Stimulated activated CD8-positive, alpha-beta memory T cell treated with anti-CD3 and anti-CD28 coated beads, Interleukin-4, amount 100 ng/mL, for 4 hours (primary cell): ENCODE results near the gene CCDC97.

Experiments
- DNase-seq, 2 donors: peaks; one replicate each; pipeline ENCODE4 v3.0.0-alpha.2; 2020; ENCODE audit warnings: low read depth in 2 of 2, low spot score in 1 of 2

The CCDC97 gene

DNA sequence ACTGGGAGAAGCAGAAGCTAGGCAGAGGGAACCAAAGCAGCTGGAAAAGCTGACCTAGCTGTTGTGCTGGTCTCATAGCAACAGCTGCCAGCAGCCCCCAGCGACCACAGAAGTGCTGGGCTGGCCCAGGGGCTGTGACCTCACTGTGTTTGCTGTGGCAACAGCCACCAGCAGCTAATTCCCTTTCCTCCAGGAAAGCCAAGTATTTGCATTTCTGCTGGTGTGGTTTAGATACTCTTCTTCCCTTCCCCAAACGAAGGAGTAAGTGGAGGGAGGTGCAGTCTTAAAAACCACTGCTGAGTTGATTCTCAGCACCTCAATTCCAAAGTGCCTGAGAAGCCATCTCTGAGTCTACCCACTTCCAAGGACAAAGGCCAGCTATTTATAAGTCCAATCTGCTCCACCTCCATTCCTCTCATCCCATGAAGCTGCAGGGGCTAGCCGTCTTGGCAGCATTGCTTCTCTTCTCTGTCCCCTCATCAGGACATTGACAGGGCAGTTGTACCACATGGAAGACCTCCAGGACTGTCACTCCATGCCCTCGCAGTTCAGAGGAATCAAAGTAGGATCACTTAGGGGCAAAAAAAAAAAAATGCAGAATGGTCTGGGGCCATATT is 11.5 kb upstream of the CCDC97 start:
- no peak for DNase-seq

- DNase-seq: no peak
These were observed 10.8 kb upstream of the CCDC97 start for GRCh38 chr19:41299046-41299754.

GRCh38 chr19:41299755-41300089 is 10.2 kb upstream of the CCDC97 start:
- no peak for DNase-seq

GRCh38 chr19:41300555-41300954 is 9.4 kb upstream of the CCDC97 start:
- DNase-seq: no peak

- DNase-seq: peak; percentile 44 to 70
These were observed 7.2 kb upstream of the CCDC97 start for GRCh38 chr19:41302624-41303351.

DNA sequence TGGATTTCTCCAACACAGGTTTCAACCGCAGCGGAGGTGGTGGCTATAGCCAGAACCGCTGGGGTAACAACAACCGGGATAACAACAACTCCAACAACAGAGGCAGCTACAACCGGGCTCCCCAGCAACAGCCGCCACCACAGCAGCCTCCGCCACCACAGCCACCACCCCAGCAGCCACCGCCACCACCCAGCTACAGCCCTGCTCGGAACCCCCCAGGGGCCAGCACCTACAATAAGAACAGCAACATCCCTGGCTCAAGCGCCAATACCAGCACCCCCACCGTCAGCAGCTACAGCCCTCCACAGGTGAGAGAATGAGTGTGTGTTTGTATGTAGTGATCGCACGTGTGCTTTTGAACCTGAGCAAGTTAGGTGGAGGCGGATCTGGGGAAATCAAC is 6.0 kb upstream of the CCDC97 start:
- DNase-seq: no peak

GRCh38 chr19:41304706-41305483 is 5.1 kb upstream of the CCDC97 start:
- DNase-seq: no peak

- DNase-seq: no peak
These were observed 3.8 kb upstream of the CCDC97 start for GRCh38 chr19:41305927-41306793.

- DNase-seq: no peak
These were observed 2.7 kb upstream of the CCDC97 start for GRCh38 chr19:41307090-41307875.

DNA sequence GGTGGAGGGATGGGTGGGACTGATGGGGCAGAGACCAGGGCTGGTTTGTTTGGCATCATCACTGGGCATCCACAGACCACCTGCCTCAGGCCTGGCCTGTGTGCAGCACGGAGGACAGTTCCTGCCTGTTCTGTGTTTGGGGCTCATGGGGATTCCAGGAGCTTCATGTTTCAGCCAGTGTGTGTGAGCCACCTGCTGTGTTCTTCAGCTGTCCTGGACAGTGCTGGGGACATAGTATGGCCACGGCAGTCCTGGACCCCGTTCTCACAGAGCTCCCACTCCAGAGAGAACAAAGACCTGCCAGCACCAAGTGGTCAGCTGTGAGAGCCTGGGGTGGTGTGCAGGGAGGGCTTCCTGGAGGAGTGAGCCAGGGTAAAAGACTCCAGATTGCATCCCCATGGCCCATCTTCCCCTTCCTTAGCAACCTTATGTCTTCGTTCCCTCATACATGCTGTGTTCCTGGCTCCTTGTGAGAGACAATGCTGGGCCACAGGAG is 2.0 kb upstream of the CCDC97 start:
- no peak for DNase-seq

DNA sequence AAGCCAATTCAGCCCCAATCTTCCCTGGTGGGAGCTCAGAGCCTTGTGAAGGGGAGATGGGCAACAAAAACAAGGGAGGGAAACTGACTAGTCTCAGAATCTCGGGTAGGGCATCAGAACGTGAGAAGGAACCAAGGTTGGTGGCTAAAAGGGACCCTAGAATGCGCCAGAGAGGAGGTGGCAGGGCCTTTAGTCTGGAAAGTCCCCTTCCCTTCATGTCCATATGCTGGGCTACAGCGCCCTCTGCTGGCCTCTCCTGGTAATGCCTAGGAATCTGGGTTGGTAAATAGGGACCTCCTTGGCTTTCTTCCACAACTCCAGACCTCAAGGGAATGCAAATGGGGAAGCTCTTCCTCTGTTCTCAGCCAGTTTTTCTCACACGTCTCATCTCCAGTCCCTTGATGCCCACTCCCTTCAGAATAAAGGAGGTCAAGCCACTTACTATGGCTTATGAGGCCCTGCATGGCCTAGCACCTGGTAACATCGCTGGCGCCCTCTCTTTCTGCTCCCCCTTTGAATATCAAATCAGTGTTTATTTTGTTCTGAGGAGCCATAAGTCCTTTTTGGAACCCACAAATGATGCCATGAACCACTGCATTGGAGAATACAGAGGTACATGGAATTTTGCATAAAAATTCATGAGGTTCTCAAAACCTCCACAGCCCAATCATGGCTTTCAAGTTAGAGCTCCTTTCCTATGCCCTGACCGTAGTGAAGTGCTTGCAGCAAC is 1.4 kb upstream of the CCDC97 start:
- peak; percentile 81 to 98 for DNase-seq

DNA sequence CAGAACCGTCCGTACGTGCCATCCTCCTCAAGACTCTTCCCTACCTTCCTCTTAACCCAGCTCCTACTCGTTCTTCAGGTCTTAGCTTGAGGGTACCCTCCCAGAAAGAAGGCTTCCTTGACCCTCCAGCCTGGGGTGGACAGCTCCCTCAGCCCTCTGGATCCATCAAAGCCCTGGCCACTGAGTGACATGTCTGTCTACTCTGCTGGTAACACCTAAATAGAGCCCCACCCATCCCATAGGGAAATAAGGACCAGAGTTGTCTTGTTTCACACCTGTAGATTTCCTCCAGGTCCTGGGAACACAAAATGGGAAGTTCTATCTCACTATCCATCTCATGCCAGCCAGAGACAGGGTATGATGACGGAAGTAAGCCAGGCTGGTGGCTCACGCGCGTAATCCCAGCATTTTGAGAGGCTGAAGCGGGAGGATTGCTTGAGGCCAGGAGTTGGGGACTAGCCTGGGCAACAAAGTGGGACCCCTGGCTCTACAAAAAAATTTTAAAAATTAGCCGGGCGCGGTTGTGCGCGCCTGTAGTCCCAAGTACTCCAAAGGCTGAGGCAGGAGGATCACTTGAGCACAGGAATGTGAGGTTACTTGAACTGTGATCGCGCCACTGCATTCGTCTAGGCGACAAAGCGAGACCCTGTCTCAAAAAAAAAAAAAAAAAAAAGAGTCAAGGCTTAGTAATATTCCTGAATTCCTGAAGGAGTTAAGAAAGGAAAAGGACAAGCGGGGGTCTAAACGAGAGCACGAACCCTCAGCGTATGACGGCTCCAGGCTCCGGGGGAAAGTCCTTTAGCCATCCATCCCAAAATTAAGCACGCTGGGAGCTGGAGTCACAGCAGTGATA is 566 bp upstream of the CCDC97 start:
- DNase-seq: no peak

GRCh38 chr19:41311072-41311471 is 1.1 kb downstream of the CCDC97 start:
- DNase-seq: no peak

DNA sequence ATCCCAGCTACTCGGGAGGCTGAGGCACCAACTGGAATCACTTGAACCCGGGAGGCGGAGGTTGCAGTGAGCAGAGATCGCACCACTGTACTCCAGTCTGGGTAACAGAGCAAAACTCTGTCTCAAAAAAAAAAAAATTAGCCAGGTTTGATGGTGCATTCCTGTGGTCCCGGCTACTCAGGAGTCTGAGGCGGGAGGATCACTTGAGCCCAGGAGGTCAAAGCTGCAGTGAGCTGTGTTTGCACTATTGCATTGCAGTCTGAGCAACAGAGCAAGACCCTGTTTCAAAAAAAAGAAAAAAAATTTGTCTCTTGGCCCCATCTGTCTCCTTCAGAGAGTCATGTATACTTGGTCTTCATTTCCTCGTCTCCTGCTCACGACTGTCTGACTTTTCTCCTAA is 1.6 kb downstream of the CCDC97 start:
- no peak for DNase-seq

- no peak for DNase-seq
These were observed 6.4 kb downstream of the CCDC97 start for GRCh38 chr19:41316306-41316920.

DNA sequence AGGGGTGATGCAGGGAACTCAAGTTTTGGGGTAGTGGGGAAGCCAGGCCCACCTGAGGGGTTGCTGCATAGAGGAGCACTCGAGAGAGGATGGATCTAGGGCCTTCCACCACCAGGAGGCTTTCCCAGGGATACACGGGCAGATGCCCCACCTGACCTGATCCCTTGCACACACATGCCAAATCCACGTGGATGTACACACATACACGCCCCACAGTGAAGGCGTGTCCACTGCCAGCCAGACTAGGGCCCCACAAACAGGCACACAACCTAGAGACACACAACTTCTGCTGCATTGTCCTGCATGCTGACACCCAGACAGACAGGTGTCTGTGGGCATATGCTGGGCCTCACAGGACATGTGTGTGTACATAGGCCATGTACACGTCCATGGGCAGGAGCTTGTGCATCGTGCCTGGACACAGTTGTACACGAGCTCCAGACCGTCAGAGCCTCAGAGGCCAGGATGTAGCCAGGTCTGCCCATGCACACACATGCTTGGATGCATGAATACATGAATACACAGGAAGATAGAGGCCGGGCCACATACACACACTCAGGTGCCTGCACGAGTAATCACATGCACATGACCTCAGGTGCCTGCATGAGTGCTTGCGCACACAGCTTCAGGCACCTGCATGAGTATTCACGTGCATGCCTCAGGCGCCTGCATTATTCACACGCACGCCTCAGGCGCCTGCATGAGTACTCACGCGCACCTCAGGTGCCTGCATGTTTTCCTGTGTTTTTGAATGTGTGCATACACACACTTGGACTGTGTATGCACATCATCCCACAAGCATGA is 8.9 kb downstream of the CCDC97 start:
- DNase-seq: no peak
